AG04449 (cell line): Measurements from ENCODE around the gene TNS1.

Source experiments
- CTCF ChIA-PET: fragments of 350-600 bp; formaldehyde crosslinking; extraction: SDS; loops from one replicate; lab custom pipeline; 2021; ENCODE audit warnings: antibody characterized with exemption; lab: Yijun Ruan, JAX
- POLR2A ChIA-PET: fragments of 400-600, 350-600 bp; formaldehyde crosslinking; extraction: SDS; loops from one replicate; lab custom pipeline; 2020; ENCODE audit warnings: antibody characterized with exemption, inconsistent platforms; lab: Yijun Ruan, JAX
- DNase-seq: peaks from one replicate; pipeline ENCODE4 v3.0.0-alpha.2; 2010; ENCODE audit warnings: low read depth, low spot score
- H3K4me3 ChIP-seq: 2 replicates; pipeline ENCODE4 v1.5.1; 2011; ENCODE audit warnings: low read depth, mild to moderate bottlenecking, control low read depth, low read length
- TF ChIP-seq, protein P1 (sequence below): IDR thresholded peaks from one replicate; pipeline ENCODE4 v1.5.1; 2011; ENCODE audit warnings: mild to moderate bottlenecking, moderate library complexity, low read length, control low read depth, inconsistent platforms; ENCODE audit not compliant: insufficient read depth; ENCODE audit errors: missing control alignments

TNS1 gene

DNA sequence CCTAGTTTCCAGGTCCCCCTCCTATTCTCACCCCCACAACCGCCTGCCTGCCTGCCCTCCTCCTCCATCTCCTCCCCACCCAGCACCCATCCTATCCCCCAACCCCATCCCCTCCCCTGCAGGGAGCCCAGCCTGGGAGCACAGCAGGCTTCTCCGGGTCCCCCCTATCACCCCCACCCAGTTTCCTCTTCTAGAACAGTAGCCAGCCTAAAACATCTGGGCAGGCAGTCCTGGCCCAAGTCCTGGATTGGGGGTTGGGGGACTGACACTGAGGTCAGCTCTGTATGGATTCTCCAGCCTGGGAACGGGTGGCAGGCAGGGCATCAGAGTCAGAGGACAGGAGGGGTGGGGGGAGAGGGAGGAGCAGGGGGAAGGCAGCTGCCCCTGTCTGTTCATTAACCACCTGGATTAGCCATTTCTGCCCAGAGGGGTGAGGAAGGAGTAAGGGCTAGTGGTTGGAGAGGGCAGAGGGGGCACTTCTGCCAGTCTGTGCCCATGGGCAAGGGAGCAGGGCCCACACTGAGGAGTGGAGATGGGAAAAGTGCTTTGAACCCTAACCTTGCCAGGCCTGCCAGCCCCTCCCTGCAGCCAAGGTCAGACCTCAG, 60.0 kb downstream of the TNS1 start:
- ChIA-PET CTCF (interaction anchor here (0.7 to 3.4 kb wide), 11 partner anchors 9 to 157 kb away, joined by 3 to 15 read pairs (median 3); no protein-coding TSS in a partner anchor), POLR2A (interaction anchor here (1.0 to 4.0 kb wide), 9 partner anchors 8 to 29 kb away, joined by 3 to 36 read pairs (median 5); no protein-coding TSS in a partner anchor)
- no peak for DNase-seq
- TF ChIP-seq, protein P1, sequence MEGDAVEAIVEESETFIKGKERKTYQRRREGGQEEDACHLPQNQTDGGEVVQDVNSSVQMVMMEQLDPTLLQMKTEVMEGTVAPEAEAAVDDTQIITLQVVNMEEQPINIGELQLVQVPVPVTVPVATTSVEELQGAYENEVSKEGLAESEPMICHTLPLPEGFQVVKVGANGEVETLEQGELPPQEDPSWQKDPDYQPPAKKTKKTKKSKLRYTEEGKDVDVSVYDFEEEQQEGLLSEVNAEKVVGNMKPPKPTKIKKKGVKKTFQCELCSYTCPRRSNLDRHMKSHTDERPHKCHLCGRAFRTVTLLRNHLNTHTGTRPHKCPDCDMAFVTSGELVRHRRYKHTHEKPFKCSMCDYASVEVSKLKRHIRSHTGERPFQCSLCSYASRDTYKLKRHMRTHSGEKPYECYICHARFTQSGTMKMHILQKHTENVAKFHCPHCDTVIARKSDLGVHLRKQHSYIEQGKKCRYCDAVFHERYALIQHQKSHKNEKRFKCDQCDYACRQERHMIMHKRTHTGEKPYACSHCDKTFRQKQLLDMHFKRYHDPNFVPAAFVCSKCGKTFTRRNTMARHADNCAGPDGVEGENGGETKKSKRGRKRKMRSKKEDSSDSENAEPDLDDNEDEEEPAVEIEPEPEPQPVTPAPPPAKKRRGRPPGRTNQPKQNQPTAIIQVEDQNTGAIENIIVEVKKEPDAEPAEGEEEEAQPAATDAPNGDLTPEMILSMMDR = no peak
- H3K4me3 ChIP-seq = peak overlapping the region; percentile 89

DNA sequence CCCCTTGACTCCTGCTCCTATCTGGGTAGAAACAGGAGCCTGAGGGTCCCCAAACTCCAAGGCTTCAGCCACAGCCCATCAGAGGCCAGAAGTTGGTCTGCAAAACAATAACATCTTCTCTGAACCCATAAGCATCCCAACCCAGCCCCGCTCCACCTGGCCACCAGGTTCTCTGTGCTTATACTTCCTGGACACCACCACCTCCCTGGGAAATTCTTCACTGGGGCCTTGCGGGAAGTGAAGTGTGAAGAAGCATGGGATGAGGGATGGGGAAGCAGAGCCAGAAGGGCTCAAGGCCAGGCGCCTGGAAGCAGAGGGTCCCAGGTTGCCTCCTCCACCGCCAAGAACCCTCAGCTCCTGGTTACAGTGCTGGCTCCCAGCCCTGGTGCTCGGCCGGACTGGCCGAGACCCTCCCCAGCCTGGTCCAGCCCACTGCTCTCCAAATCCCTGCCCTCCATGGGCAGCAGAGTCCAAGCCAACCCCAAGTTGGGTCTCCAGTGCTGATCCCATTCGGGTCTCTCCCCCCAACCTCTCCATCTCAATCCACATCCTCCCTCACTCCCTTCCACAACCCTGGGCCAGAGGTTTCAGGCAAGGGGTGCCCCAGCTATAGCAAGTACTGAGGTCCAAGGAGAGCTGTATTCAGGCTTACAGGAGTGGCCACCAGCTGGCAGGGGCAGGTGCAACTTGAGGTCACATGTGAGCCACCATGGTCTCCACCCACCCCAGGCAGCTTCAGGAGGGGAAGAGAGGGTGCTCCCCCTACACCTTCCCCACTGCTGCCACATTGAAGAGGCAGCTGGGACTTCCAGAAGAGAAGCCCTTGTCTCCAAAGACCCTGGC, 60.7 kb downstream of the TNS1 start:
- CTCF ChIA-PET = interaction anchor here (0.7 to 3.4 kb wide), 5 partner anchors 28 to 55 kb away, joined by 3 to 15 read pairs (median 4); no protein-coding TSS in a partner anchor
- TF ChIP-seq, protein P1 = no peak

DNA sequence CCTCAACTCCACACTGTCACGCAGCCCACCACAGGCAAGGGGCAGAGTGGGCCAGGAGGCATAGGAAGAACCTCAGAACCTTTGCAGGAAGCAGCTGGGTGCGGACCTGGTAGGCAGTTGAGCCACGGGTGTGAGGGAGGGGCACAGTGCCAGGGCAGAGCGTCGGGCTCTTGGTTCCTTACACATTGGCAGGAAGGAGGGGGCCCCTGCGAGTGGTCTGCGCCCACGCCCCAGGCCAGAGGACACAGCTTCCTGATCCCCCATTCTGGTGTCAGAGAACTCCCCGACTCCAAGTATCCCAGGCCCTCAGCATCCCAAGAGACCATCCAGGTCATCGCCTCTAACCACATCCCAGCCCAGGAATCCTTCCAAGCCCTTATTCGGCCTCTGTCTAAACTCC, 61.5 kb downstream of the TNS1 start:
- CTCF ChIA-PET = interaction anchor here (1.4 kb wide), 1 partner anchor 54 kb away, joined by 4 read pairs; no protein-coding TSS in a partner anchor
- TF ChIP-seq, protein P1 = no peak
- peak overlapping the region; percentile 89 for H3K4me3 ChIP-seq
- no peak for DNase-seq
- POLR2A ChIA-PET = interaction anchor here (1.0 kb wide), 1 partner anchor 21 kb away, joined by 5 read pairs; no protein-coding TSS in a partner anchor

More for the DNA sequence above, 60.7 kb downstream of the TNS1 start:
- POLR2A ChIA-PET = interaction anchor here (1.0 to 4.0 kb wide), 6 partner anchors 8 to 22 kb away, joined by 3 to 36 read pairs (median 8); no protein-coding TSS in a partner anchor
- DNase-seq = no peak
- peak overlapping the region; percentile 89 for H3K4me3 ChIP-seq

DNA sequence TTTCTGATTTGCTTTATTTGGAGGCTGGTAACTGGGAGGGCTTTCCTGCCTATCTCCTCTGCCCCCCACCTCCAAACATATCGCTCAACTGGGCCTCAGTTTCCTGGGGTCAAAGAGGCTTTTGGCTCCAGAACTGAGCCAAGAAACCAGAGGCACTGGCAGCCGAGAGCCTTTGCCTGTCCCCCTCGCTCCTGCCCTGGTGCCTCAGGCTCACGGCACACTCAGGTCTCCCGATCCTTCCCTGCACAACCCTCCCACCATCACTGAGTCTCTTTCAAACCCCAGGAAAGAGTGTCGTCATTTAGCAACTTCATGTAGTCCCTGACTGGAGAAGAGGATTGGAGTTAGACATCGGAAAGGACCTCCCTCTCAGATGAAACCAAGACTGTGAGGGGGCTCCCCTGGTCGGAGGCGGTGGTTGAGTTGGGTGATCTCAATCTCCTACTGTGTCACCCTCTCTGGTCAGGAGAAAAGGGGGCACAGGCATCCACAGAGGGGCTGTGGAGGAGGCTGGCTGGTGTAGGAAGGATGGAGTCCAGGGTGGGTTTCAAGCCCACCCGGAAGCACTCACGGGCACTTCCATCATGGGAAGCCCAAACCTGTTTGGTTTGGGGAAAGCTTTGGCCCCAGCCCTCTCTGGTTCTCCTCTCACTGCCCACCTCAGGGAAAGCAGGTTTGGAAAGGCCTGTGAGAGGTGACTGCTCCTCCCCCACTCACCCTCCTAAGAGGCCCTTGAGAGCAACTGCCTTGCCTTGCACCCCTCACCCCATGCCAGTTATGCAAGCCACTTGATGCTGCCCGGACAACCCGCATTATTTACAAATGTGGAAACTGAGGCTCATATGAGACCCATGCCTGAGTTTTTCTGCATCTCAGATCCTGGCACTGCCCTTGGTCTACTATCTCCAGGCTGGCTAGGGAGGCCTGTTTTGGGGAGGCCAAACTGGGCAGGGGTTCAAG, 62.3 kb downstream of the TNS1 start:
- CTCF ChIA-PET = no interaction called here
- peak overlapping the region; percentile 89 for H3K4me3 ChIP-seq
- DNase-seq = no peak
- TF ChIP-seq, protein P1 = no peak
- POLR2A ChIA-PET = interaction anchor here (1.1 kb wide), 1 partner anchor 21 kb away, joined by 3 read pairs; no protein-coding TSS in a partner anchor

DNA sequence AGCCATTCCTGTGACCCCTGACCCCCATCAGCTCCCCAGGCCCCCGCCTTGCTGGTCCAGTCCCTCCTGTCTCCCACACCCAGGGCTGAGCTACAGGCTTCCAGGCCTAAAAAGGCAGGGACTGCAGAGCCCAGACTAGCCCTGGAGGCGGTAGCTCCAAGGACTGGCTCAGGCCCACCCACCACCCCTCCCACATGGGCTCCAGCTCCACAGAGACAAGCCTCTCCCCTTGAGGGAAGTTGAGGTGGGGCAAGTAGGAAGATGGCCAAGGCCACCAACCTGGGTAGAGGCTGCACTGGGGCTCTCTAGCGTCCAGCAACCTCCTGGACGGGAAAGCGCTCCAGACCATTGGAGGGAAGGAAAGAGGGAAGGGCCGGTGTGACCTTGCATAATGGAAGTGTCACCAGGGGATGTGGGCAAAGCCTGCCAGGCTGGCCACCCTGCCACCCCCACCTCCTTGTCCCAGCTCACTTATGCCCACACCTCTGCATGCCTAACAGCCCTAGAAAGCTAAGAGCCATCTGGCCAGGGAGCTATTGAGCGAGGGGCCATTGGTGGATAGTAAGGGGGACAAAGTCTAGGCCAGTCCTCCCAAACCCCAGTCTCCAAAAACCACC, 63.1 kb downstream of the TNS1 start:
- ChIA-PET POLR2A (interaction anchor here (1.1 kb wide), 1 partner anchor 20 kb away, joined by 3 read pairs; no protein-coding TSS in a partner anchor), CTCF (interaction anchor here (1.3 to 2.3 kb wide), 2 partner anchors 48 to 55 kb away, joined by 4 to 9 read pairs; no protein-coding TSS in a partner anchor)
- TF ChIP-seq, protein P1 = no peak
- DNase-seq = no peak
- peak overlapping the region; percentile 15; the same call in 1 of the 2 replicates for H3K4me3 ChIP-seq
